Liver (tissue), 9 donors: ENCODE results near the gene ULK4. TPM values are rescaled to one million over a fixed set of nuclear protein-coding genes. Genes with fewer than 3 reads are reported as not detected.

Experiments
- DNase-seq: peaks from one replicate; pipeline ENCODE4 v3.0.0-alpha.2; 2017; ENCODE audit warnings: low spot score
- H3K27ac ChIP-seq, 2 donors: one replicate each; pipeline ENCODE4 v1.7.0; 2013; ENCODE audit warnings: inconsistent platforms in 2 of 2, low read length in 2 of 2, control low read depth in 1 of 2, low read depth in 1 of 2, mild to moderate bottlenecking in 1 of 2
- H3K27me3 ChIP-seq, 4 donors: one replicate each; pipeline versions ENCODE4 v1.6.1 to v1.7.0; 2013; ENCODE audit warnings: low read length in 3 of 4, inconsistent platforms in 1 of 4, mild to moderate bottlenecking in 1 of 4, moderate library complexity in 1 of 4; ENCODE audit not compliant: control insufficient read depth in 4 of 4, insufficient read depth in 4 of 4
- H3K36me3 ChIP-seq, 4 donors: one replicate each; pipeline versions ENCODE4 v1.6.1 to v1.7.0; 2013; ENCODE audit warnings: low read length in 3 of 4, mild to moderate bottlenecking in 3 of 4, low read depth in 1 of 4, moderate library complexity in 1 of 4; ENCODE audit not compliant: control insufficient read depth in 4 of 4, insufficient read depth in 3 of 4
- H3K4me1 ChIP-seq, 4 donors: one replicate each; pipeline versions ENCODE4 v1.6.1 to v1.7.0; 2013; ENCODE audit warnings: low read length in 3 of 4, mild to moderate bottlenecking in 3 of 4, moderate library complexity in 1 of 4; ENCODE audit not compliant: control insufficient read depth in 4 of 4, insufficient read depth in 4 of 4
- H3K4me3 ChIP-seq, 3 donors: one replicate each; pipeline versions ENCODE4 v1.6.1 to v1.7.0; 2013; ENCODE audit warnings: low read length in 3 of 3, control low read depth in 1 of 3, low read depth in 1 of 3, mild to moderate bottlenecking in 1 of 3
- H3K9ac ChIP-seq, 2 donors: one replicate each; pipeline ENCODE4 v1.7.0; 2013; ENCODE audit warnings: low read length in 2 of 2, mild to moderate bottlenecking in 2 of 2, moderate library complexity in 2 of 2, control low read depth in 1 of 2, low read depth in 1 of 2
- H3K9me3 ChIP-seq, 4 donors: one replicate each; pipeline versions ENCODE4 v1.6.1 to v1.7.0; 2013; ENCODE audit warnings: low read length in 3 of 4; ENCODE audit not compliant: control insufficient read depth in 4 of 4
- EGR1 ChIP-seq, 2 donors: IDR thresholded peaks; 2 replicates each; pipeline ENCODE4 v1.6.1; 2016 to 2018; ENCODE audit warnings: antibody characterized with exemption in 2 of 2, low read depth in 2 of 2
- FOXA1 ChIP-seq: IDR thresholded peaks from 2 replicates; pipeline ENCODE4 v1.6.1; 2016; ENCODE audit warnings: antibody characterized with exemption
- FOXA2 ChIP-seq: IDR thresholded peaks from 2 replicates; pipeline ENCODE4 v1.6.1; 2016; ENCODE audit warnings: antibody characterized with exemption
- GABPA ChIP-seq, 2 donors: IDR thresholded peaks in 1 of 2; conservative IDR thresholded peaks in 1 of 2; 2 replicates each; pipeline ENCODE4 v1.6.1; 2016; ENCODE audit warnings: antibody characterized with exemption in 2 of 2, mild to moderate bottlenecking in 1 of 2, moderate library complexity in 1 of 2
- HNF4A ChIP-seq, 2 donors: conservative IDR thresholded peaks; 2 replicates each; pipeline ENCODE4 v1.6.1; 2016; ENCODE audit warnings: antibody characterized with exemption in 2 of 2, mild to moderate bottlenecking in 2 of 2
- HNF4G ChIP-seq: IDR thresholded peaks from 2 replicates; pipeline ENCODE4 v1.6.1; 2016; ENCODE audit warnings: antibody characterized with exemption
- JUND ChIP-seq, 2 donors: IDR thresholded peaks; 2 replicates each; pipeline ENCODE4 v1.6.1; 2016; ENCODE audit warnings: antibody characterized with exemption in 2 of 2
- NR2F2 ChIP-seq: IDR thresholded peaks from 2 replicates; pipeline ENCODE4 v1.6.1; 2016; ENCODE audit warnings: antibody characterized with exemption
- RAD21 ChIP-seq, 2 donors: IDR thresholded peaks; 2 replicates each; pipeline ENCODE4 v1.6.1; 2016; ENCODE audit warnings: antibody characterized with exemption in 2 of 2, mild to moderate bottlenecking in 2 of 2
- RXRA ChIP-seq, 2 donors: IDR thresholded peaks; 2 replicates each; pipeline ENCODE4 v1.6.1; 2017 to 2018; ENCODE audit warnings: antibody characterized with exemption in 2 of 2, mild to moderate bottlenecking in 1 of 2
- SP1 ChIP-seq: IDR thresholded peaks from 2 replicates; pipeline ENCODE4 v1.6.1; 2018; ENCODE audit warnings: antibody characterized with exemption, mild to moderate bottlenecking
- TAF1 ChIP-seq: conservative IDR thresholded peaks from 2 replicates; pipeline ENCODE4 v1.6.1; 2016; ENCODE audit warnings: antibody characterized with exemption, mild to moderate bottlenecking
- YY1 ChIP-seq: IDR thresholded peaks from 2 replicates; pipeline ENCODE4 v1.6.1; 2016; ENCODE audit warnings: antibody characterized with exemption, mild to moderate bottlenecking
- WGBS: extraction: QIAGEN DNeasy Blood & Tissue Kit; methylation state at CpG from one replicate; pipeline ENCODE4 v1.1.7; 2013; 5-methylcytosine and 5-hydroxymethylcytosine counted together
- polyA plus RNA-seq, 2 donors: library from polyadenylated mRNA; stranded (reverse) in 1 of 2; unstranded in 1 of 2; fragments of 200-250 nt in 1 of 2; fragments of >200 nt in 1 of 2; fragmentation: Nextera tagmentation in 1 of 2; extraction: Ambion mirVana in 1 of 2; gene quantifications; one replicate each; pipeline versions ENCODE4 v1.2.1 to v1.2.3, GENCODE V29; 2013 to 2015
- total RNA-seq, 2 donors: library from RNA; depleted of rRNA; stranded (reverse); fragments of >200 nt; gene quantifications; one replicate each; pipeline ENCODE4 v1.2.3, GENCODE V29; 2014
- TF ChIP-seq, protein P1 (sequence below): IDR thresholded peaks from 2 replicates; pipeline ENCODE4 v1.6.1; 2016; ENCODE audit warnings: antibody characterized with exemption, mild to moderate bottlenecking
- TF ChIP-seq, protein P2 (sequence below): fragments of 150-350 bp; IDR thresholded peaks from 2 replicates; pipeline ENCODE4 v1.5.1; 2017; ENCODE audit warnings: improper control_type of control experiment, low read depth, low read length; ENCODE audit not compliant: missing input control
- TF ChIP-seq, protein P3 (sequence below): IDR thresholded peaks from 2 replicates; pipeline ENCODE4 v1.6.1; 2016; ENCODE audit warnings: antibody characterized with exemption
- TF ChIP-seq, protein P4 (sequence below): IDR thresholded peaks from 2 replicates; pipeline ENCODE4 v1.6.1; 2016; ENCODE audit warnings: antibody characterized with exemption
- TF ChIP-seq, protein P5 (sequence below): IDR thresholded peaks from 2 replicates; pipeline ENCODE4 v1.6.1; 2016; ENCODE audit warnings: antibody characterized with exemption
- donor health status: healthy.
- donor health status: healthy.
- donor health status: healthy.
- donor health status: healthy.
- donor health status: healthy.

Gene ULK4
- total and polyA plus RNA-seq, 4 donors, result 1.1 to 11.5 (median 3.2) TPM

DNA sequence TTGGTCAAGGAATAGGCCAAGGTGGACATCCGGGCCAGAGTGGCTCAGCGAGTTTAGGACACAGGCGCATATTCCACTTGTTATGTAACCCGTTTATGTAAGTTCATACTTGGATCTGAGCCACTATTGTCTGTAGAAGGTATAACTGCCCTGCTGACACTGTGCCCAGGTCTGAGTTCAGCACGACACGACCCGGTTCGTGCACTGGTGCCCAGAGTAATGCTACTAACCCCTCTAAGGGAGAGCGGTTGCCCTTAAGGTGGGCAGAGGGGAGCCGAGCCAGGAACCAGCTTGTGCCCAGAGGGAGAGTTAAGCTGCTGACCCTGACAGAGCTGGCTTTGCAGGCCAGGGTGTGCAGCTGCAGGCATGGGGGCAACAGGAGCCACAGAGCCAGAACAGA, 1.9 kb upstream of the ULK4 start:
- Histone ChIP-seq H3K9me3 (no peaks in the 10 kb centered on the region), H3K36me3 (no peaks in the 10 kb centered on the region), H3K27ac (no peak overlapping the region), H3K27me3 (no peaks in the 10 kb centered on the region), H3K9ac (no peak overlapping the region), H3K4me3 (no peak overlapping the region), H3K4me1 (peaks cover 3 to 7% (median 6%) of the 10 kb centered on the region in 4 donors)
- WGBS, result 88% methylated on average over 10 of the region's 10 CpGs
- no peak for TF ChIP-seq HNF4G
- TF ChIP-seq GABPA (IDR thresholded peaks at IDR 0.05 in 1 of 2, conservative IDR thresholded peaks at IDR 0.05 in 1 of 2), result no peak
- TF ChIP-seq YY1, result no peak
- no peak for TF ChIP-seq FOXA2
- TF ChIP-seq RAD21 (IDR thresholded peaks at IDR 0.05), result no peak
- TF ChIP-seq EGR1 (IDR thresholded peaks at IDR 0.05; ENCODE audit: low read depth in 2 of 2), result no peak
- TF ChIP-seq, protein P1, sequence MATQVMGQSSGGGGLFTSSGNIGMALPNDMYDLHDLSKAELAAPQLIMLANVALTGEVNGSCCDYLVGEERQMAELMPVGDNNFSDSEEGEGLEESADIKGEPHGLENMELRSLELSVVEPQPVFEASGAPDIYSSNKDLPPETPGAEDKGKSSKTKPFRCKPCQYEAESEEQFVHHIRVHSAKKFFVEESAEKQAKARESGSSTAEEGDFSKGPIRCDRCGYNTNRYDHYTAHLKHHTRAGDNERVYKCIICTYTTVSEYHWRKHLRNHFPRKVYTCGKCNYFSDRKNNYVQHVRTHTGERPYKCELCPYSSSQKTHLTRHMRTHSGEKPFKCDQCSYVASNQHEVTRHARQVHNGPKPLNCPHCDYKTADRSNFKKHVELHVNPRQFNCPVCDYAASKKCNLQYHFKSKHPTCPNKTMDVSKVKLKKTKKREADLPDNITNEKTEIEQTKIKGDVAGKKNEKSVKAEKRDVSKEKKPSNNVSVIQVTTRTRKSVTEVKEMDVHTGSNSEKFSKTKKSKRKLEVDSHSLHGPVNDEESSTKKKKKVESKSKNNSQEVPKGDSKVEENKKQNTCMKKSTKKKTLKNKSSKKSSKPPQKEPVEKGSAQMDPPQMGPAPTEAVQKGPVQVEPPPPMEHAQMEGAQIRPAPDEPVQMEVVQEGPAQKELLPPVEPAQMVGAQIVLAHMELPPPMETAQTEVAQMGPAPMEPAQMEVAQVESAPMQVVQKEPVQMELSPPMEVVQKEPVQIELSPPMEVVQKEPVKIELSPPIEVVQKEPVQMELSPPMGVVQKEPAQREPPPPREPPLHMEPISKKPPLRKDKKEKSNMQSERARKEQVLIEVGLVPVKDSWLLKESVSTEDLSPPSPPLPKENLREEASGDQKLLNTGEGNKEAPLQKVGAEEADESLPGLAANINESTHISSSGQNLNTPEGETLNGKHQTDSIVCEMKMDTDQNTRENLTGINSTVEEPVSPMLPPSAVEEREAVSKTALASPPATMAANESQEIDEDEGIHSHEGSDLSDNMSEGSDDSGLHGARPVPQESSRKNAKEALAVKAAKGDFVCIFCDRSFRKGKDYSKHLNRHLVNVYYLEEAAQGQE, result no peak
- TF ChIP-seq, protein P2, sequence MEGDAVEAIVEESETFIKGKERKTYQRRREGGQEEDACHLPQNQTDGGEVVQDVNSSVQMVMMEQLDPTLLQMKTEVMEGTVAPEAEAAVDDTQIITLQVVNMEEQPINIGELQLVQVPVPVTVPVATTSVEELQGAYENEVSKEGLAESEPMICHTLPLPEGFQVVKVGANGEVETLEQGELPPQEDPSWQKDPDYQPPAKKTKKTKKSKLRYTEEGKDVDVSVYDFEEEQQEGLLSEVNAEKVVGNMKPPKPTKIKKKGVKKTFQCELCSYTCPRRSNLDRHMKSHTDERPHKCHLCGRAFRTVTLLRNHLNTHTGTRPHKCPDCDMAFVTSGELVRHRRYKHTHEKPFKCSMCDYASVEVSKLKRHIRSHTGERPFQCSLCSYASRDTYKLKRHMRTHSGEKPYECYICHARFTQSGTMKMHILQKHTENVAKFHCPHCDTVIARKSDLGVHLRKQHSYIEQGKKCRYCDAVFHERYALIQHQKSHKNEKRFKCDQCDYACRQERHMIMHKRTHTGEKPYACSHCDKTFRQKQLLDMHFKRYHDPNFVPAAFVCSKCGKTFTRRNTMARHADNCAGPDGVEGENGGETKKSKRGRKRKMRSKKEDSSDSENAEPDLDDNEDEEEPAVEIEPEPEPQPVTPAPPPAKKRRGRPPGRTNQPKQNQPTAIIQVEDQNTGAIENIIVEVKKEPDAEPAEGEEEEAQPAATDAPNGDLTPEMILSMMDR, result no peak
- TF ChIP-seq, protein P3, sequence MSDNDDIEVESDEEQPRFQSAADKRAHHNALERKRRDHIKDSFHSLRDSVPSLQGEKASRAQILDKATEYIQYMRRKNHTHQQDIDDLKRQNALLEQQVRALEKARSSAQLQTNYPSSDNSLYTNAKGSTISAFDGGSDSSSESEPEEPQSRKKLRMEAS, result no peak
- TF ChIP-seq HNF4A (conservative IDR thresholded peaks at IDR 0.05), result no peak
- TF ChIP-seq RXRA (IDR thresholded peaks at IDR 0.05), result no peak
- TF ChIP-seq SP1, result no peak
- no peak for TF ChIP-seq JUND (IDR thresholded peaks at IDR 0.05)
- TF ChIP-seq, protein P4, sequence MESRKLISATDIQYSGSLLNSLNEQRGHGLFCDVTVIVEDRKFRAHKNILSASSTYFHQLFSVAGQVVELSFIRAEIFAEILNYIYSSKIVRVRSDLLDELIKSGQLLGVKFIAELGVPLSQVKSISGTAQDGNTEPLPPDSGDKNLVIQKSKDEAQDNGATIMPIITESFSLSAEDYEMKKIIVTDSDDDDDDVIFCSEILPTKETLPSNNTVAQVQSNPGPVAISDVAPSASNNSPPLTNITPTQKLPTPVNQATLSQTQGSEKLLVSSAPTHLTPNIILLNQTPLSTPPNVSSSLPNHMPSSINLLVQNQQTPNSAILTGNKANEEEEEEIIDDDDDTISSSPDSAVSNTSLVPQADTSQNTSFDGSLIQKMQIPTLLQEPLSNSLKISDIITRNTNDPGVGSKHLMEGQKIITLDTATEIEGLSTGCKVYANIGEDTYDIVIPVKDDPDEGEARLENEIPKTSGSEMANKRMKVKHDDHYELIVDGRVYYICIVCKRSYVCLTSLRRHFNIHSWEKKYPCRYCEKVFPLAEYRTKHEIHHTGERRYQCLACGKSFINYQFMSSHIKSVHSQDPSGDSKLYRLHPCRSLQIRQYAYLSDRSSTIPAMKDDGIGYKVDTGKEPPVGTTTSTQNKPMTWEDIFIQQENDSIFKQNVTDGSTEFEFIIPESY, result no peak
- TF ChIP-seq NR2F2, result no peak
- TF ChIP-seq, protein P5, sequence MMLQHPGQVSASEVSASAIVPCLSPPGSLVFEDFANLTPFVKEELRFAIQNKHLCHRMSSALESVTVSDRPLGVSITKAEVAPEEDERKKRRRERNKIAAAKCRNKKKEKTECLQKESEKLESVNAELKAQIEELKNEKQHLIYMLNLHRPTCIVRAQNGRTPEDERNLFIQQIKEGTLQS, result no peak
- no peak for TF ChIP-seq FOXA1
- no peak for TF ChIP-seq TAF1
- no peak for DNase-seq
